H1 (cell line): Measurements from ENCODE around the gene MMP25. TPM values are rescaled to one million over a fixed set of nuclear protein-coding genes. Genes with fewer than 3 reads are reported as not detected.
A peak's percentile ranks its signal among the peaks of the same experiment; 100 is the strongest.

Experiments
- BACH1 ChIP-seq: IDR thresholded peaks from 2 replicates; pipeline ENCODE4 v1.6.1; 2012; ENCODE audit warnings: low read length, improper control_type of control experiment
- BCL11A ChIP-seq, 2 experiments: IDR thresholded peaks; one replicate each; pipeline ENCODE4 v1.6.1; 2011; ENCODE audit warnings: low read depth in 2 of 2, low read length in 2 of 2, mild to moderate bottlenecking in 2 of 2
- E2F6 ChIP-seq: IDR thresholded peaks from 2 replicates; pipeline ENCODE4 v1.6.1; 2012; ENCODE audit warnings: inconsistent platforms
- FOSL1 ChIP-seq: IDR thresholded peaks from 2 replicates; pipeline ENCODE4 v1.6.1; 2011; ENCODE audit warnings: mild to moderate bottlenecking, low read depth, low read length, moderate library complexity; ENCODE audit not compliant: insufficient read depth
- HDAC2 ChIP-seq, 2 experiments: fragments of 300-600 bp in 1 of 2; sonication (generic) in 1 of 2; IDR thresholded peaks; 2 replicates each; pipeline ENCODE4 v1.6.1; 2011 to 2012; ENCODE audit warnings: low read depth in 2 of 2, low read length in 2 of 2, mild to moderate bottlenecking in 2 of 2, moderate library complexity in 2 of 2, borderline replicate concordance in 1 of 2, inconsistent platforms in 1 of 2
- PHF8 ChIP-seq: fragments of 200-600 bp; sonication (generic); conservative IDR thresholded peaks from 2 replicates; pipeline ENCODE4 v1.7.1; 2012; ENCODE audit warnings: low read depth, mild to moderate bottlenecking, inconsistent platforms, low read length, moderate library complexity
- POLR2A ChIP-seq, 2 experiments: IDR thresholded peaks; 1 replicate in 1 of 2; 2 replicates in 1 of 2; pipeline ENCODE4 v1.6.1; 2011; ENCODE audit warnings: low read depth in 2 of 2, low read length in 2 of 2, mild to moderate bottlenecking in 2 of 2; ENCODE audit errors: control extremely low read depth in 1 of 2
- POU5F1 ChIP-seq: IDR thresholded peaks from 2 replicates; pipeline ENCODE4 v1.6.1; 2011; ENCODE audit warnings: low read depth, mild to moderate bottlenecking, low read length, moderate library complexity
- RFX5 ChIP-seq: IDR thresholded peaks from 2 replicates; pipeline ENCODE4 v1.6.1; 2011; ENCODE audit warnings: low read depth, low read length, improper control_type of control experiment, borderline replicate concordance
- RNF2 ChIP-seq: fragments of 200-900, 300-1000 bp; sonication (generic); IDR thresholded peaks from 2 replicates; pipeline ENCODE4 v1.7.1; 2016; ENCODE audit warnings: borderline replicate concordance, low read depth, mild to moderate bottlenecking, antibody characterized with exemption, low read length; ENCODE audit not compliant: poor library complexity, severe bottlenecking; ENCODE audit errors: missing control alignments
- SP2 ChIP-seq: IDR thresholded peaks from 2 replicates; pipeline ENCODE4 v1.6.1; 2012; ENCODE audit warnings: mild to moderate bottlenecking, low read length, inconsistent platforms
- SP4 ChIP-seq: IDR thresholded peaks from 2 replicates; pipeline ENCODE4 v1.6.1; 2012; ENCODE audit warnings: low read length, inconsistent platforms
- SRF ChIP-seq: IDR thresholded peaks from 2 replicates; pipeline ENCODE4 v1.6.1; 2011; ENCODE audit warnings: mild to moderate bottlenecking, low read depth, low read length, moderate library complexity
- TAF1 ChIP-seq: IDR thresholded peaks from 2 replicates; pipeline ENCODE4 v1.6.1; 2011; ENCODE audit warnings: mild to moderate bottlenecking, low read depth, low read length
- TBP ChIP-seq: IDR thresholded peaks from 2 replicates; pipeline ENCODE4 v1.6.1; 2011; ENCODE audit warnings: low read depth, low read length, improper control_type of control experiment
- polyA plus RNA-seq, 7 experiments: library from polyadenylated mRNA; depleted of rRNA in 3 of 7; stranded (reverse) in 5 of 7; unstranded in 2 of 7; fragments of >200 nt in 5 of 7; fragments of 200-250 nt in 2 of 7; gene quantifications; 1 replicate in 5 of 7; 2 replicates in 1 of 7; 4 replicates in 1 of 7; pipeline versions ENCODE4 v1.2.1 to v1.2.3, GENCODE V29; 2011 to 2013; ENCODE audit warnings: missing spikeins in 2 of 7, mixed read lengths in 2 of 7
- total RNA-seq: library from RNA; stranded (reverse); fragmentation: NEBNext Ultra II Directional; extraction: Animal tissue kit (Norgen Biotek cat#: 25700); gene quantifications from 2 replicates; pipeline ENCODE4 v1.2.1, GENCODE V29; 2021
- TF ChIP-seq, protein P1 (sequence below): IDR thresholded peaks from 2 replicates; pipeline ENCODE4 v1.6.1; 2011; ENCODE audit warnings: low read depth, mild to moderate bottlenecking, low read length; ENCODE audit not compliant: insufficient read depth
- TF ChIP-seq, protein P2 (sequence below): IDR thresholded peaks from 2 replicates; pipeline ENCODE4 v1.6.1; 2012; ENCODE audit warnings: low read length, inconsistent platforms

MMP25 gene
- total and polyA plus RNA-seq, 2 of the 8 experiments (the other 6 are each of a cell fraction or from before 2014, with no cell fraction given): 7.7 to 26.7 TPM

DNA sequence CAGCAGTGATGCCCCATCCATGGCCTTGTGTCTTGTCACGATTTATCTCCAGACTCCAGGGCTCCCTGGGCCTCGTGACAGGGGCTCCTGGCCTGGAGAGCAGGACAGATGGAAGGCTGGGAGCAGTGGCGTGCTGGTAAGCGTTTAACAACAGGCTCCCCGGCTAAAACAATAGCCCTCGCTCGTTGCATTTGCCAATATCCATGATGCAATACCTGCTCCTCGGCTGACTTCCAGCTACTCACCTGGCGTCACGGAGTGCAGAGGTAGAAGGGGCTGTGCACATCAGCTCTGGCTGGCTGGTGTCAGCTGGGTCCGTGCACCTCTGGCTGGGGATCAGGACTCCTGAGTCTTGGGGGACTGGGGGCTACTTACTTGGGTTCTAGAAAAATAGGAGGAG, 8.1 kb upstream of the MMP25 start (continued):
- TF ChIP-seq, protein P1, sequence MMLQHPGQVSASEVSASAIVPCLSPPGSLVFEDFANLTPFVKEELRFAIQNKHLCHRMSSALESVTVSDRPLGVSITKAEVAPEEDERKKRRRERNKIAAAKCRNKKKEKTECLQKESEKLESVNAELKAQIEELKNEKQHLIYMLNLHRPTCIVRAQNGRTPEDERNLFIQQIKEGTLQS: peak; percentile 84
- TF ChIP-seq TBP: no peak
- no peak for TF ChIP-seq SRF
- TF ChIP-seq POU5F1: no peak
- 0 out of 2 replicates have a peak, but pooled peaks have one; percentile 25 for TF ChIP-seq E2F6
- no peak for TF ChIP-seq TAF1
- no peak for TF ChIP-seq SP4
- TF ChIP-seq RFX5: no peak
- TF ChIP-seq, protein P2, sequence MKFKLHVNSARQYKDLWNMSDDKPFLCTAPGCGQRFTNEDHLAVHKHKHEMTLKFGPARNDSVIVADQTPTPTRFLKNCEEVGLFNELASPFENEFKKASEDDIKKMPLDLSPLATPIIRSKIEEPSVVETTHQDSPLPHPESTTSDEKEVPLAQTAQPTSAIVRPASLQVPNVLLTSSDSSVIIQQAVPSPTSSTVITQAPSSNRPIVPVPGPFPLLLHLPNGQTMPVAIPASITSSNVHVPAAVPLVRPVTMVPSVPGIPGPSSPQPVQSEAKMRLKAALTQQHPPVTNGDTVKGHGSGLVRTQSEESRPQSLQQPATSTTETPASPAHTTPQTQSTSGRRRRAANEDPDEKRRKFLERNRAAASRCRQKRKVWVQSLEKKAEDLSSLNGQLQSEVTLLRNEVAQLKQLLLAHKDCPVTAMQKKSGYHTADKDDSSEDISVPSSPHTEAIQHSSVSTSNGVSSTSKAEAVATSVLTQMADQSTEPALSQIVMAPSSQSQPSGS: peak; percentile 81; the same call in 1 of the 2 replicates
- TF ChIP-seq PHF8: no peak
- TF ChIP-seq SP2: no peak
- TF ChIP-seq HDAC2 (IDR thresholded peaks at IDR 0.05; ENCODE audit: borderline replicate concordance in 1 of 2, low read depth in 2 of 2, low read length in 2 of 2): no peak
- TF ChIP-seq RNF2: no peak
- no peak for TF ChIP-seq BCL11A (IDR thresholded peaks at IDR 0.05; ENCODE audit: low read depth in 2 of 2, low read length in 2 of 2)
- TF ChIP-seq POLR2A (IDR thresholded peaks at IDR 0.05; ENCODE audit: control extremely low read depth in 1 of 2, low read depth in 2 of 2, low read length in 2 of 2): no peak
- TF ChIP-seq FOSL1: no peak
- TF ChIP-seq BACH1: no peak
